ENCODE data around the gene TDG.
"Not testable (repeated sequence)": the region's sequence is repeated elsewhere in the genome, so short reads cannot be mapped to it uniquely, and the experiment has no call there.

Gene TDG

GRCh38 chr12:104010606-104011169 lies 45.0 kb downstream of the TDG start:
- no peak overlapping the region for H3K4me3 ChIP-seq (ENCODE audit: low read depth, low read length)
- DNase-seq (ENCODE audit: low read depth) = no peak
- TF ChIP-seq CTCF (IDR thresholded peaks at IDR 0.05; ENCODE audit: low read depth, low read length, missing control alignments) = no peak
- in situ Hi-C loops (cut with HindIII; ENCODE audit: low sequenced_read_pairs) = no loop called here

- in situ Hi-C loops (cut with HindIII; ENCODE audit: low sequenced_read_pairs) = no loop called here
- H3K4me3 ChIP-seq (ENCODE audit: low read depth, low read length) = no peak overlapping the region
- TF ChIP-seq CTCF (IDR thresholded peaks at IDR 0.05; ENCODE audit: low read depth, low read length, missing control alignments) = no peak
- DNase-seq (ENCODE audit: low read depth) = peak; percentile 57
Measured at GRCh38 chr12:104011253-104011652, 45.6 kb downstream of the TDG start.

- no peak for DNase-seq (ENCODE audit: low read depth)
- in situ Hi-C loops (cut with HindIII; ENCODE audit: low sequenced_read_pairs) = no loop called here
- no peak for TF ChIP-seq CTCF (IDR thresholded peaks at IDR 0.05; ENCODE audit: low read depth, low read length, missing control alignments)
- H3K4me3 ChIP-seq (ENCODE audit: low read depth, low read length) = no peak overlapping the region
Measured at GRCh38 chr12:104012331-104012730, 46.7 kb downstream of the TDG start.

- H3K4me3 ChIP-seq (ENCODE audit: low read depth, low read length); DNase-seq (ENCODE audit: low read depth); in situ Hi-C loops (cut with HindIII; ENCODE audit: low sequenced_read_pairs): not testable (repeated sequence)
Measured at GRCh38 chr12:104021862-104022261, 56.2 kb downstream of the TDG start.

GRCh38 chr12:104022786-104023185 lies 57.1 kb downstream of the TDG start:
- in situ Hi-C loops (cut with HindIII; ENCODE audit: low sequenced_read_pairs) = no loop called here

GRCh38 chr12:104023710-104024109 lies 58.0 kb downstream of the TDG start:
- in situ Hi-C loops (cut with HindIII; ENCODE audit: low sequenced_read_pairs) = no loop called here
- H3K4me3 ChIP-seq (ENCODE audit: low read depth, low read length) = no peak overlapping the region
- no peak for DNase-seq (ENCODE audit: low read depth)
- TF ChIP-seq CTCF (IDR thresholded peaks at IDR 0.05; ENCODE audit: low read depth, low read length, missing control alignments) = no peak

More at GRCh38 chr12:104022786-104023185, 57.1 kb downstream of the TDG start:
- TF ChIP-seq CTCF (IDR thresholded peaks at IDR 0.05; ENCODE audit: low read depth, low read length, missing control alignments) = no peak
- no peak overlapping the region for H3K4me3 ChIP-seq (ENCODE audit: low read depth, low read length)
- DNase-seq (ENCODE audit: low read depth) = peak; percentile 43

- DNase-seq (ENCODE audit: low read depth) = no peak
- no peak for TF ChIP-seq CTCF (IDR thresholded peaks at IDR 0.05; ENCODE audit: low read depth, low read length, missing control alignments)
- in situ Hi-C loops (cut with HindIII; ENCODE audit: low sequenced_read_pairs) = no loop called here
- no peak overlapping the region for H3K4me3 ChIP-seq (ENCODE audit: low read depth, low read length)
Measured at GRCh38 chr12:104024348-104024747, 58.7 kb downstream of the TDG start.

All from astrocyte of the cerebellum (primary cell).